NCI-H446 treated with DMSO at 0.1 percent for 48 hours (cell line): Measurements from ENCODE around the gene LIF.
"Not testable (repeated sequence)": the region's sequence is repeated elsewhere in the genome, so short reads cannot be mapped to it uniquely, and the experiment has no call there.

Source experiments
- DNase-seq: peaks from one replicate; lab custom pipeline; 2025; lab: John Stamatoyannopoulos, UW

LIF gene

DNA sequence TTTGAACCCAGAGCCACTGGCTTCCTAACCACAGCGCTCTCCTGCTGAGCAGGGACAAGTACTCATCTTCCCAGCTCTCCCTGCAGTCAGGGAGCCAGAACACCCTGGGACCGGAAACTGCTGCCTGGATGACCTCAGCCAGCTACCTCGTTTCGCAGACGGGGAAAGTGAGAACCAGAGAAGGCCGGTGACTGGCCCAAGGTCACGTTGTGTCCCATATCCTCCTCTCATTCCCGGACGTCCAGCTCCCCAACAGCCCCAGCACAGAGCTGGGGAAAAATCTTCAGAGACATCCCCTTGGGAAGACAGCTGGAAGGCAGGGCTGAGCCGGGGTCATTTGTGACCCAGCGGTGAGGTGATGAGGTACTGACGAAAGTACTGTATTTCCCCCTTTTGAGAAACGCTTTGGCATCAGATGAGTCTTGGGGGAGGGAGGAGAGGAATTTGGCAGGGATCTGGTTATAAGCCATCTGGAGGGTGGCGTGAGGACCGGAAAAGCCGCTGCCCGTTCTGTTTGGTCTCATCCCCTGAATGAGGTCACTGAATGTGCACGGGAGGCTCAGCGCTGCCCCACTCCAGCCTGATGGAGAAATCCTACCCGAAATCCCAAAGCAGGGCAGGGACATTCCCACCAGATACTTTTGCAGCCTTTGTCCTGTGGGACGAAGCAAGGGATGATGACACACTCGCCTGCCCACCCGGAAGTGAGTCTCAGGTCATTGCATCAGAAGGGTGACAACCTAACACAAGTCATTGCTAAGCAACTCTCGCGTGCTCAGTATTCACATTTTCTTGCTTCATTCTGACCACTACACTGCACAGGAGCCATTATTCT is 41.1 kb downstream of the LIF start:
- peak; percentile 77 for DNase-seq

DNA sequence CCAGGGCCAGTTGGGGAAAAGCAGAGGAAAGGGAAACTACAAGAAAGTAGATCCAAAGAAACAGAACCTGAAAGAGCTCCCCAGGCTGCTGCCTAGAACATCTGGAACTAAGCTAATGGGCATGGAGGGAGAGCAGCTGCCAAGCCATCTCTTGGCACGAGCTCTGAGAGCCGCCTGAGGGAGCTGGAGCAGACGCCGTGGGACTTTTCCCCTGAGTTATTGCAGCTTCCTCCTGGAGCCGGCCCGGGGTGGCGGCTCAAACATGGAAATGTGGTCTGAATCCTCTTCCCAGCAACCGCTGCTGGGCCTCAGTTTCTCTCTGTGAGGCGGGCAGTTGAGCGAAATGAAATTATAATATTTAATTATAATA is 41.8 kb downstream of the LIF start:
- DNase-seq = peak; percentile 79

DNA sequence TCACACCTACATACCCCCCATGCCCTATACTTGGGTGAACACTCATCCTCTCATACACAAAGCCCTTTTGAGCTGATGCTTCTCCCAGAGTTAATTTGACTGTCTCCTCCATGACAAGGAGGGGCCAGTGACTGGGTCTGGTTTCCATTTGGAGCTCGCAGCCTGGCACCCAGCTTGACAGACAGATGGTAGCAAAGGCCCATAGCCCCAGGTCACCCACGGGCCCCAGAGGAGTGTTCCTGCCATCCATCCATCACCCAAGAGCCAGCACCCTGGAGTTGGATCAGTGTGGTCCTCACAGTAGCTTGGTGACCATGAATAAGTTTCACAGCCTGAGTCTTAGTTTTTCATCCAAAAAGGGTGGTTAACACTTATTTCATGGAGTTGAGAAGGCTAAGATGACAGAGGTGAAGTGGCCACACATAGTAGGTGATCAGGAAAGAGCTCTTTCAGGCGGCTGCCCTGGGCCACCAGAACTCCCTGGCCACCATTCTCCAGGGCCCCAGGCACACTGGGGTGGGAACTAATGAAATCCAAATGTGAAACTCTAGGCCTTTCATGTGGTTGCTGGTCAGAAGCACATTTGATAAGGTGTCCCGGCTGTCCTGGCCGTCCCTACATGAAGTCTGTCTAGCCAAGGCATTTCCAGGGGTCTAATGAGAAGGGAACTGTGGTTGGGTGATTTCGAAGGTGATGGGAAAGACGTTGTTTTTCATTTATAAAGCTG is 42.4 kb downstream of the LIF start:
- DNase-seq = no peak

DNA sequence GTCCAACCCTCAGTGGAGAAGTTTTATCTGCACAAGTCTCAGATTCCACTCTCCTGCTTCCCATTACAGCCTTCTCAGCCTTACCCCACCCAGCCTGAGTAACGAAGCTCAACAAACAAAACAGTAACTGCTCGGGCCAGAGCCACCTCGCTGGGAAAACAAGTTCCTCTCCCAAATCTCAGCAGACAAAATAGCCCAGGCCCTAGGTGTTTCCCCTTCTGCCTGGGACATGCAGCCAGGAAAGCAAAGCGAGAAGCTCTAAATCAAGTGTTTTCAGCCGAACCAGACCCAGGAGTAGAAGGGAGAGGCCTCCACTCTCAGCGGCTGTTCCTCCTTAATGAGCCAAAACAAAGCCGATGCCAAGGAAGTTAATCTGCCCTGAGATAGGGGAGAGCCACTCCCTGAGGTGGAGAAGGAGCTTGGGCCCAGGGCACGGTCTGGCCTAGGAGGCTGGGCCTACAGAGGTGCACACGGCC is 44.0 kb downstream of the LIF start:
- DNase-seq = peak; percentile 51

DNA sequence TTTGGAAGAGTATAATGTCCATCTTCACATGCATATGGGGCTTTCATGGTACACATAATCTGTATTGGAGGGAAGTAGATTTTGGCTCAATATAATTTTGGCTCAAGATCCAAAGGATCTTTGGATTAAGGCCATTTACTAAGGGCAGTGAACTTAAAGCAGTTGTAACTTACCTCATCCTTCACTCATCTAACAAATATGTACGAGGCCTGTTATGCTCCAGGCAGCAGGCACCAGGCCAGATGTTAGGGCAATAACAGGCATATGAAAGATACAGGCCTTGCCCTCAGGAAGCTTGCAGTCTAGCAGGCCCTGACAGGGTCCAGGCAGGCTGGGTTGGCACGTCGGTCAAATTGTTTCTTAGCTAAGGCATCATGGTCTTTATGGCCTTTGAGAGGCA is 44.6 kb downstream of the LIF start:
- peak; percentile 57 for DNase-seq

DNA sequence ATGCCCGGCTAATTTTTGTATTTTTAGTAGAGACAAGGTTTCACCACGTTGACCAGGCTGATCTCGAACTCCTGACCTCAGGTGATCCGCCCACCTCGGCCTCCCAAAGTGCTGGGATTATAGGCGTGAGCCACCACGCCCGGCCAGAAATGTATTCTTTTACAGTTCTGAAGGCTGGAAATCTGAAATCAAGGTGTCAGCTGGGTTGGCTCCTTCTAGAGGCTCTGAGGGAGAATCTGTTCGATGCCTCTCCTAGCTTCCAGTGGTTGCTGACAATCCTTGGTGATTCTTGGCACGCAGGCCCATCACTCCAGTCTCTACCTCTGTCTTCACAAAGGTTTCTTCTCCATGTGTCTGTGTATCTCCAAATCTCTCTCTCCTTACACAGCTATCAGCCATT is 45.7 kb downstream of the LIF start:
- not testable (repeated sequence) for DNase-seq

DNA sequence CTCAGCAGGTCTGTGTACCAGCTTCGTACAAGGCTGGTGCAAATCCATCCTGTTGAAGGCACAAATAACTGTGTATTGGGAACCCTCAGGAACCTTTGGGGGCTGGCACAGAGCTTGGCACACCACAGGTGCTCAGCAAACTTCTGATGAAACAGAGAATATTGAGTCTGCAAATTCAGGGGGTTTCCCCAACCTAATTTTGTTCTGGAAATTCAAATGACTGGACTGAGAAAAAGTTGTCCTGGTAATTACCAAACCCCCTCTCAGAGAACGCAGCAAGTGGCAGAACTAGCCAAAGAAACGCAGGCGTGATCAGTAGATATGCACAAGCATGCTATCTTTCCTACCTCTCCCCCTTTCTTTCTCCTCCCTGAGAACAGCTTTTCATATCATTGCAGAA is 47.6 kb downstream of the LIF start:
- no peak for DNase-seq

DNA sequence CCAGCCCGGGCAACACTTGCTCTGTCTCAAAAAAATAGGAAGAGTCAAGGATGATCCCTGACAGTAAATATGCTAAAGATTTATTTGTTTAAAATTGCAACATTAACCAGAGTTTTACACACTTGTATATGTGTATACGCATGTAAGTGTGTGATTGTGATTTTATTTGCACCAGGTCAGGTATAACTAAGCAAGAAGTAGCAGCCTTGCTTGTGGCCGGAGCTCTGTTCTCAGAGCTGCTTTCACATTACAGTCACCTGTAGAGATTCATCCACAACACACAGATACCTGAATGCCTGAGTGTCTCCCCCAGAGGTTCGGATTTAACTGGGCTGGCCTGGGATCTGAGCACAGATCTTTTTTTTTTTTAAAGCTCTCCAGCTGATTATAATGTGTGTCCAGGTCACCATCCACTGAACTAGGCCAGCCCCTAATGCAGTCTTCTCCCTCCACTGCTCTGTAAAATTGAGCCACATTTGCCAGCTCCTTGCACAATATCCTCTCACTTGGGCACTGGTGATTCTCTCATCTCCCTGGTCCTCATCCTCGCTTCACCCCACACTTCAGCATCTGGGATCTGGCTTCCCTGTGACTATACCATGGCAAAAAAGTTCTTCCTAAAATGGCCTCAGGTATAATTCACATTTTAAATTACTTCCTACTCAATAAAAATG is 48.3 kb downstream of the LIF start:
- no peak for DNase-seq

DNA sequence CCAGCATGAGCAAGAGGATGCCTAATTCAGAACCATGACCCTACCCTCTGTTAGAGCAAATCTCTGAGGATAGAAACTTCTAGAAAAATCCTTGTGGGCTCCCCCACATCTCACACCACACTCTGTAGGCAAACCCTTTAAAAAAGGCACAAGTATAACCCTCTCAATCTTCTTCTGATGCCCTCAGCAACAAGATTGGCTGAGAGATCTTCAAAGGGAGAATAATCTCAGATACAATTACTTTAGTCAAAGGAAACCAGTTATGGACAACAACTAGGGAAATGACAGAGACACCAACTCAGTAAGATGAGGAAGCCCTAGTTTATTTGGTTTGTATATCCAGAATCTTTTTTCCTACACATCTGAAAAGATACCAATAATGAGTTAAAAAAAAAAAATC is 49.2 kb downstream of the LIF start:
- DNase-seq = no peak

DNA sequence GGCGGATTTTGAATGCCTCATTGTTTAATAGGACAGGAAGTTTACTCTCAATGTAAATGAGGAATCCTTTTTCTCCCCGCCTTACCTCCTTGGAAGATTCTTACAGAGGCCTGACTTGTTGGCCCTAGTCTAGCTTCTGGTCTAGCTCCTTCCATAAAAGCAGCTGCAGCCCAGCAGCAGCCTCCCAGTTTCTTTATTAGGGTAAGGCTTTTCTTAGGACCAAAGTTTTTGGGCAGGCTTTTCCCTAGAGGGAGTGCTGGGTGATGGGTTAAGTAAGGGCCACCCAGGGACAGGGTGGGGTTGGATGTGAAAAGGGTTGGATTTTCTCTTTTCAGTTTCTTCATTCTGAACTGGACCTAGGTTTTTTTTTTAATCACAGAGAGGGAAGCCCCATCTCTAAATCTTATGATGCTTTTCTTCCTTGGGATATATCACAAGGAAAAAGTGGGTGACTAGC is 49.7 kb downstream of the LIF start:
- no peak for DNase-seq

DNA sequence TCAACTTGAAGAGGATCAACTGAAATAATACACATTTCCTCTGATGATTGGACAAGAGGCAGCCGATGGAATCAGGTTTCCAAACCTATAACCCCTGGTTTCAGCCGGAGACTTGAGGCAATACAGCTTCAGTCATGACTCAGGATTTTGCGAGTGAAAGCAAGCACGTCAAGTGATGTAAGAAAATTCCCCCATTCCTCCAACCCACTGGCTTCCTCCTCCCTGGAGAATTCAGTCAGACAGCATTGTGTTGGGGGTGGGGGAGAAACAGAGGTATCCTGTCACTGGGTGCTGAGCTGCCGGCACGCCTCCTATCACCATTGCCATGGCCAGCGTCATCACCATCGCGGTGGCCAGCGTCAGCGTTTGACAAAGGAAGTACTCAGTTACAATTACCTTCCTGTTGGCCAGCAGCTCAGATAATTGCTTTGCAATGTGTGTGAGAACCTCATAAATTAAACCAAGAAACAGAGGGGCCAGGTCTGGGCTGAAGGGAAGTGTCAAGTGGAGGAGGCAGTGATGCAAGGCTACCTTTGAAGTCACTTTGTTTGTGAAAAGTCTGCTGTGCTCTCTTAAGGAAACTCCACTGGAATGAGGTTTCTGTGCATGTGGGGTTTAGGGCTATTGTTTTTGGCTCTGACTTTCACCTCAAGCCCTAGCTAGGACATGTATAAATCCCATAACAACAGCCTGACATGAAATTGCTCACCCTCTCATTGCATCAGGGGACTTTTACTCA is 50.2 kb downstream of the LIF start:
- no peak for DNase-seq

DNA sequence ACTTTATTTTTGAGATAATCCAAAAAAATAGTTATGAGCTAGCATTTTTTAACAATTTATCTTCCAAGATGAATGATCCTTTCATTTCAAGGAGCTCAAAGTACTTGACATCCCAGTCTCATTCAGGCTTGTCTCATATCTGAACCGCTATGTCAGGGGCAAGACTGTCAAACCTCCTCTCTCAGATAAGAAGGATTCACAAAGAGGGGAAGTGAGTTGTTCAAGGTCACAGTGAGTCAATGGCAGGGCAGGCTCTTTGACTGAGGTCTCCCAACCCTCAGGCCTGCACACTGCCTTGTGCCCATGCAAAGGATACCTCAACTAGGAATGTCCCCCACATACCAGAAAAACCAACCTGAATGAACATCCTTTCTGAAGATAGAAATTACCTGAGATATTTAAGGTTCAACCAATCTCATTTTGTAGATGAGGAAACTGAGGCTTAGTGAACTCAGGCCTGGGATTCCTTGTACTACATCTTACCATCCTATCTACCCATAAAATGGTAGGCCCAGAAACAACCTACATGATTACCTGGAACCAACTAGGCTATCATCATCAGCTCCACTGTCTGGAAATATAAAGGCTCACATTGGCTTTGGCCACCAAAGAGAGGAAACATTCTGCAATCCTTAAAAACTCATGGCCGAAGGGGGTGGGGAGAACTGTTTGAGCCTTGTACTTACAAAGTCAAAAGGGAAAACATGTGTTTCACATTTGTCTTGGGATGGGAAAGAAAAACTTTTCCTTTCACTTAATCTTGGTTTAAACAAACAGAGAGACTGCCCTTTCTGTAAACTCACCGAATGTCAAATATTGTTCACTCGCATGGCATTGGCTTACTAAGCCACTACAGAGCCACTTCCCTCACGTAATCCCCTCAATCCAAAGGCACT is 51.1 kb downstream of the LIF start:
- DNase-seq = no peak

DNA sequence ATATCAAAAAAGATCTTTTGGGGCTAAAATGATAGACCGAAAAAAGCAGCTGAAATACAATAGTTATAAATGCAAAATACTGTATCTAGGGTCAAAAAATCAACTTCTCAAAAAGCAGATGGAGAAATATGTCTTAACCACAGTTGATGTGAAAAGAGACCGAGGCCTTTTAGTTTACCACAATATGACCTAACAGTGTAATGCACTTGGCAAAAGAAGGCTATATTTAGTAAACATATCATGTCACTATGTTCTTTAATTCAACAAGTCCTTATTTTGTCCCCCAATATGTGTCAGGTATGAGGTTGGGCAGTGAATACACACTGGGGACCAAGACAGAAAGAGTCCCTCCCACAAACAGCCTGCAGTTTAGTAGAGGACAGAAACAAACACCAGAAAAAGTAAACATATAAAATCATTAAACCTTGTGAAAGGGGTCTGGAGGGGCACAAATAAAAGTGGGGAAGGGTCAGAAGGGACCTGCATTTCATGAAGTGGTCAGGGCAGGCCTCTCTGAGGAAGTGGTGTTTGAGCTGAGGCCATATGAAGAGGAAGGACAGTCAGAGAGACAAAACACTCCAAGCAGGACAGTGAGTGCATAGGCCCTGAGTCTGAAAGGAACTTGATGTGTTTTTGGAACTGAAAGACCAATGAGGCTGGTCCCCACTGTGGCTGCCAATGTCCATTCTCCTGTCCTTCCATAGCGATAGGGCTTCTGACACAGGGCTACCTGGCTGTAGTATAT is 53.4 kb downstream of the LIF start:
- no peak for DNase-seq

DNA sequence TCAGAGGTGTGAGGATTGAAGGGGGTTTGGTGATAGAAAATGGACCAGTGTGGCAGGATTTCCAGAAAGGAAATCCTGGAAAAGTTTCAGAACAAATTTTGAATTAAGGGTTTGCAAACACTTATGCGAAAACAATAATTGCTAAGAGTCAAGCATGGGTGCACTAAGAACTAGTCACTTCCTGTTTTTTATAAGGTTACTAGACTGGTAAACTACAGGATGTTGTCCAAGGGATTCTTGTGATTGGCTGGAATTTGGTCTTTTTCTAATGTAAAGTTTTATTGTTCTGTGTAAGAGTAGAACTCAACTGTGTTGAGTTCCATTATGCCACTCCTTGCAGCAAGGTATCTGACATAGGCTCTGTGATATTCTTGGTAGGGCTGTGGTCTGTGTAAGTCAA is 54.1 kb downstream of the LIF start:
- no peak for DNase-seq

DNA sequence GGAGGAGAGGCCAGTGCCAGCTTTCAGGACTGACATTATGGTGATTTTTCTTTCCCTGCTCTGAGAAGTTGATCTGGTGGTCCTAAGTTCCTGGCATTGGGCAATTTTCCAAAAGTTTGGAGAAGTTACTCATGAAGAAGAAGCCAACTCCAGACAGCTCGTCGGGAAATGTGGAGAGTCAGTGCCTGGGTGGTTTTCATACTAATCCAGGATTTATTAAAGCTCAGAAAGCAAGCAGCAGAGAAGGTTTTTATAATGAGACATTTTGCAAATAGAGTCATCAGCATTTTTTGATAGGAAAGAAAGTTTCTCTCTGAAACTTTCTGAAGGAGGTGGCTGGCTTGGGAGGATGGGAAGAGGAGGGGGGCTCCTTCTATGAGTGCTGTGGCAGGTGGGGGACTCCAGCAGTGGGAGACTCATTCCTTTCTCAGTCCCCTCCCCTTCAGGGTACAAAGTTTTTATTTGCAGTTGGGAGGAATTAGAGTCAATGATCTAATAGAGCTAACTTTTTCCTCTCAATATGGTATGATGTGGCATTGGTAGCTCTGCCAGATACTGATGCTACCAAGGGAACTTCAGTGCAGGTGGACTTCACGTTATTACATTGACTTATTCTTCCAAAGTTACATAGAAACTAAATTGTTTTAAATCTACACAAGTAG is 55.4 kb downstream of the LIF start:
- DNase-seq = no peak

DNA sequence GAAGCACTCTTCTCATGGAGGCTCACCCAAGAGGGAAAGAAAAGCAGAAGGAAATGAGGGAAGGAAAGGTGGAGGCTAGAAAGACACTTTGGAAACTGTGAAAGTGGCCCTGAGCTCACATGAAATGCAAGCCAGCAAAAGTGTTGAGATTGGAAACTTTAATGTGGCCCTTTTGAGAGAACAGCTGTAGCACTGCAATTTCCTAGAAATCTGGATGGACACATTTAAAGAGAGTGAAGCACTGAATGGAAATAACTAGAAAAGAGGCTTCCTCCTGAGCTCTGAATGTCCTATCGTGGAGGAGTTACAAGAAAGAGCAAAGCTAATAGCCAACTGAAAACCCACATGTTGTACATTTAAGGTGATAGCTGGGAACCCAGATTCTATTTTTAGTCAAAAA is 56.0 kb downstream of the LIF start:
- DNase-seq = no peak
